ENCODE measurements around the gene IL17RD. TPM values are rescaled to one million over a fixed set of nuclear protein-coding genes. Genes with fewer than 3 reads are reported as not detected.

The IL17RD gene
- total and polyA plus RNA-seq, 2 donors (not counting 1 experiment from before 2014, with no cell fraction given) = 0.05 TPM; not detected in 1

- H3K9ac ChIP-seq (ENCODE audit: low read length) = no peak overlapping the region
- no peak overlapping the region for H3K4me3 ChIP-seq (ENCODE audit: control extremely low read depth in 1 of 5, extremely low read depth in 1 of 5, insufficient read depth in 1 of 5, low read depth in 2 of 5, low read length in 4 of 5)
- Mint-ChIP-seq H3K27me3 (peaks cover 10% of the 10 kb centered on the region), H3K4me1 (peaks cover 2% of the 10 kb centered on the region), H3K4me3 (no peak overlapping the region), H3K9me3 (ENCODE audit: insufficient read depth) (no peaks in the 10 kb centered on the region), H3K27ac (no peak overlapping the region)
- H3K27ac ChIP-seq (ENCODE audit: low read length in 2 of 2) = no peak overlapping the region
- H3K4me1 ChIP-seq (ENCODE audit: control insufficient read depth in 2 of 2, insufficient read depth in 2 of 2, low read length in 2 of 2) = peaks cover 2 to 3% of the 10 kb centered on the region in 2 donors
- H3K36me3 ChIP-seq (replicated peaks in 1 of 2; ENCODE audit: control extremely low read depth in 1 of 2, control insufficient read depth in 1 of 2, extremely low read depth in 1 of 2, insufficient read depth in 2 of 2, low read length in 1 of 2) = no peaks in the 10 kb centered on the region
- CTCF ChIA-PET = interaction anchor here (0.7 to 3.5 kb wide), 7 partner anchors 10 to 754 kb away, joined by 3 to 16 read pairs (median 5); partner anchors contain the start of gene APPL1
- TF ChIP-seq EZH2 (IDR thresholded peaks at IDR 0.05; ENCODE audit: borderline replicate concordance, insufficient read depth, low read depth, low read length, poor library complexity, severe bottlenecking) (no peak), CTCF (IDR thresholded peaks at IDR 0.05) (no peak)
- H2AFZ ChIP-seq (ENCODE audit: insufficient read depth, low read depth, low read length, poor library complexity, severe bottlenecking) = no peak overlapping the region
- no peaks in the 10 kb centered on the region for H3K9me3 ChIP-seq (ENCODE audit: control extremely low read depth in 1 of 3, control insufficient read depth in 2 of 3, insufficient read depth in 1 of 3, low read length in 2 of 3)
- H3K79me2 ChIP-seq (ENCODE audit: control insufficient read depth, insufficient read depth, low read length) = no peaks in the 10 kb centered on the region
- H4K20me1 ChIP-seq (ENCODE audit: control insufficient read depth, insufficient read depth, low read length, poor library complexity, severe bottlenecking) = no peaks in the 10 kb centered on the region
- intact Hi-C loops (cut with micrococcal nuclease) = no loop called here
- H3K4me2 ChIP-seq (replicated peaks; ENCODE audit: low read depth, low read length, poor library complexity, severe bottlenecking) = no peak overlapping the region
- no peak for DNase-seq
- POLR2A ChIA-PET = no interaction called here
- H3K27me3 ChIP-seq (replicated peaks in 1 of 4; ENCODE audit: control extremely low read depth in 1 of 4, control insufficient read depth in 3 of 4, insufficient read depth in 4 of 4, low read length in 3 of 4) = peaks cover 0 to 9% (median 0%) of the 10 kb centered on the region in 4 experiments
- ATAC-seq (ENCODE audit: low read depth) = no peak
- 87% methylated on average over 2 of the region's 6 CpGs for WGBS (ENCODE audit: insufficient coverage)
Measured at GRCh38 chr3:57098418-57099310, 66.5 kb downstream of the IL17RD start.

- intact Hi-C loops (cut with micrococcal nuclease) = no loop called here
- 96% methylated on average over 21 of the region's 23 CpGs for WGBS (ENCODE audit: insufficient coverage)
- ATAC-seq (ENCODE audit: low read depth) (no peak), DNase-seq (no peak)
- Mint-ChIP-seq H3K4me3 (no peak overlapping the region), H3K4me1 (peaks cover 2% of the 10 kb centered on the region), H3K9me3 (ENCODE audit: insufficient read depth) (no peaks in the 10 kb centered on the region), H3K27me3 (peaks cover 8% of the 10 kb centered on the region), H3K27ac (no peak overlapping the region)
- ChIA-PET POLR2A (no interaction called here), CTCF (interaction anchor here (0.9 to 1.4 kb wide), 2 partner anchors 9 to 420 kb away, joined by 3 to 4 read pairs; no protein-coding TSS in a partner anchor)
- TF ChIP-seq EZH2 (IDR thresholded peaks at IDR 0.05; ENCODE audit: borderline replicate concordance, insufficient read depth, low read depth, low read length, poor library complexity, severe bottlenecking) (no peak), CTCF (IDR thresholded peaks at IDR 0.05) (no peak)
- Histone ChIP-seq H3K27me3 (replicated peaks in 1 of 4; ENCODE audit: control extremely low read depth in 1 of 4, control insufficient read depth in 3 of 4, insufficient read depth in 4 of 4, low read length in 3 of 4) (peaks cover 0 to 9% (median 0%) of the 10 kb centered on the region in 4 experiments), H3K4me2 (replicated peaks; ENCODE audit: low read depth, low read length, poor library complexity, severe bottlenecking) (no peak overlapping the region), H4K20me1 (ENCODE audit: control insufficient read depth, insufficient read depth, low read length, poor library complexity, severe bottlenecking) (no peaks in the 10 kb centered on the region), H3K79me2 (ENCODE audit: control insufficient read depth, insufficient read depth, low read length) (no peaks in the 10 kb centered on the region), H3K4me1 (ENCODE audit: control insufficient read depth in 2 of 2, insufficient read depth in 2 of 2, low read length in 2 of 2) (peaks cover 2 to 3% of the 10 kb centered on the region in 2 donors), H3K9ac (ENCODE audit: low read length) (no peak overlapping the region), H3K9me3 (ENCODE audit: control extremely low read depth in 1 of 3, control insufficient read depth in 2 of 3, insufficient read depth in 1 of 3, low read length in 2 of 3) (no peaks in the 10 kb centered on the region), H3K4me3 (ENCODE audit: control extremely low read depth in 1 of 5, extremely low read depth in 1 of 5, insufficient read depth in 1 of 5, low read depth in 2 of 5, low read length in 4 of 5) (no peak overlapping the region), H3K27ac (ENCODE audit: low read length in 2 of 2) (no peak overlapping the region), H3K36me3 (replicated peaks in 1 of 2; ENCODE audit: control extremely low read depth in 1 of 2, control insufficient read depth in 1 of 2, extremely low read depth in 1 of 2, insufficient read depth in 2 of 2, low read length in 1 of 2) (no peaks in the 10 kb centered on the region), H2AFZ (ENCODE audit: insufficient read depth, low read depth, low read length, poor library complexity, severe bottlenecking) (no peak overlapping the region)
Measured at GRCh38 chr3:57097536-57097935, 67.6 kb downstream of the IL17RD start.

Data from B cell (primary cell).